Measurements from ENCODE around the gene PDXDC1.
"Not testable (repeated sequence)": the region's sequence is repeated elsewhere in the genome, so short reads cannot be mapped to it uniquely, and the experiment has no call there.

Gene PDXDC1

GRCh38 chr16:15021429-15021828, 46.6 kb downstream of the PDXDC1 start:
- not testable (repeated sequence) for DNase-seq

DNA sequence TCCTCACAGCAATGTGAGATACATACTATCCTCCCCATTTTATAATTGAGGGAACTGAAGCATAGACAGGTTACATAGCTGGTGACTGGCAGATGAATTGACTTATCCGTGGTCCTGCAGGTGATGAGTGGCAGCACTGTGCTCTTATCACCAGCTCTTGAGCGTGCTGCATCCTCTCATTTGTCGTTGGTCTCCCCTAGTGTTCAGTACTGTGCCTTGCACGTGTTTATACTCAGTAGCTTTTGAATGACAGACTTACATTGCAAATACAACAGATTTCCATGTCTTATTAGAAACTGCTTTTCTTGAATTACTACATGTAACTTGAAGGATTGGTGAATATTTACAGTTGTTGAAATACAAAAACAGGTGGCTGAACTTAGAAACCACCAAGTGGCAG, 47.4 kb downstream of the PDXDC1 start:
- peak; percentile 16 for DNase-seq

DNA sequence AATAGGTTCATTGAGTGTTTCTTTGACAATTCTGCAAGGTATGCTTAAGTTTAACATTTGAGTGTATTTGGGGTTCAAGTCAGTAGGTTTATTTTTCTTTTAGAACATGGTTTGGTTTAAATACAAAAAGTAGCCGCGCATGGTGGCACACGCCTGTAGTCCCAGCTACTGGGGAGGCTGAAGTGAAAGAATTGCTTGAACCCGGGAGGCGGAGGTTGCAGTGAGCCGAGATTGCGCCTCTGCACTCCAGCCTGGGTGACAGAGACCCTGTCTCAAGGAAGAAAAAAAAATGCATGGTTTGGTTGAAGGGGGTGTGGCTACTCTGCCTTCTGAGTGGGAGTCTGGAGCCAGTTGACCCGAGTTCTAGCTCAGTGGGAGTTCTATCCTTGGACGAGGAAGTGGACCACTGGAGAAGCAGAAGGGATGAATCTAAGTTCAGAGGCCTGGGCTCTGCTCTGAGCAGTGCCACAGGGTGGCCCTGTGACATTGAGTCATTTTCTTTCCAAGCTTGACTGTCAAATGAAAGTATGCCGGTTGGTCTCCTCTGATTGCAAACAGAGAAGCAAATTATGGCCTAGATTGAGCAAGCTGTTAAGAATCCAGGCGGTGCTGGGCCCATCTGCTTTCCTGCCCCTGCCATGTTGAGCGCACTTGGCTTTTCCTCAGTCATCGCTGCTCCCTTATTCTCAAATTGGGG, 48.7 kb downstream of the PDXDC1 start:
- DNase-seq, result not testable (repeated sequence)

GRCh38 chr16:15024858-15025199, 50.0 kb downstream of the PDXDC1 start:
- not testable (repeated sequence) for DNase-seq

DNA sequence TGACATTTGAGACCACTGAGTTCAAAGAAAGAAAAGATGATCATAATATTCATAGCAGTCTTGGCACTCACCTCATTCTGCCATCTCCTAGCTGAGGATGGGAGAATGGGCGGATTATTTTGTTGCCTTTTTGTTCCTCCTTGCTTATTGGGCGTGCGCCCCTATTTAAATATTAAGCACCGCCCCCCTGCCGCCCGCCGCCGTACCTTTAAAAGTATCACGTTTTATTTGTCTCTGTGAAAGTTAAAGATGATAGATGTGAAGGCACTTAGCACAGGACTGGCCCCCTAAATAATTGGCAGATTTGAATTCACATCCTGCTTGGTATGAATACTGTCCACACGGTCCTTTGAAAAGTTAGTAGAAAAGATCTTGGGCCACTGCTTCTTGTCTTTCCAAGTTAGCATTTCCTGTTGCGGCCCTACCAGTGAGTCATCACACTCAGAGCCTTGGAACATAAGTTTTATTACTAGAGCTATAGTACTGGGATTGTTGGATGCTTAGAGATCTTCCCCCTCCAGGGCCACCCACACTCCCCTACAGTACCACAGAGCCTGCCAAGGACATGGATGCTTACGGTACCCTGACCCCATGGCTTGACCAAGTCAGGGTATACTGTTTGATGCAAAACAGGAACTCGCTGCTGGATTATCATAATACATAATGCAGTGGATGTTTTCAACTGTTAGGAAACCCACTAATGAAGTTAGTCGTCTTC, 50.6 kb downstream of the PDXDC1 start:
- DNase-seq, result not testable (repeated sequence)

DNA sequence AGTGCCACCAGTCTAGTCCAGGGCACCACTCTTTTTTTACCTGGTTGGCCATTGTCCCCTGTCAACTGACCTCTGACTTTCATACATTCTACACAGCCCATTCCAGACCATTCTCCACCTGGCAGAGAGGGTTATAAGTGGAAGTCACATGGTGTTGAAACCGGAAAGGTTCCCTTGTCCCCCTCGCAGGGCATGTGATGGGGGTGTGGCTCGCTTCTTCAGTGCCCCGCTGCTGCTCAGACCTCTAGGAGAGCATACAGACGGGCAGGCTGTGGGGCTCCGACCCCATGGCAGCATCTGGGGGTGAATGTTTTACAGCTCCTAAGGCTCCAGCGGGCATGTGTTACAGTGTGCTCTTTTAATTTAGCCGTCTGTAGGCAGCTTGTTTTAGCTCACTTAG, 52.2 kb downstream of the PDXDC1 start:
- not testable (repeated sequence) for DNase-seq

DNA sequence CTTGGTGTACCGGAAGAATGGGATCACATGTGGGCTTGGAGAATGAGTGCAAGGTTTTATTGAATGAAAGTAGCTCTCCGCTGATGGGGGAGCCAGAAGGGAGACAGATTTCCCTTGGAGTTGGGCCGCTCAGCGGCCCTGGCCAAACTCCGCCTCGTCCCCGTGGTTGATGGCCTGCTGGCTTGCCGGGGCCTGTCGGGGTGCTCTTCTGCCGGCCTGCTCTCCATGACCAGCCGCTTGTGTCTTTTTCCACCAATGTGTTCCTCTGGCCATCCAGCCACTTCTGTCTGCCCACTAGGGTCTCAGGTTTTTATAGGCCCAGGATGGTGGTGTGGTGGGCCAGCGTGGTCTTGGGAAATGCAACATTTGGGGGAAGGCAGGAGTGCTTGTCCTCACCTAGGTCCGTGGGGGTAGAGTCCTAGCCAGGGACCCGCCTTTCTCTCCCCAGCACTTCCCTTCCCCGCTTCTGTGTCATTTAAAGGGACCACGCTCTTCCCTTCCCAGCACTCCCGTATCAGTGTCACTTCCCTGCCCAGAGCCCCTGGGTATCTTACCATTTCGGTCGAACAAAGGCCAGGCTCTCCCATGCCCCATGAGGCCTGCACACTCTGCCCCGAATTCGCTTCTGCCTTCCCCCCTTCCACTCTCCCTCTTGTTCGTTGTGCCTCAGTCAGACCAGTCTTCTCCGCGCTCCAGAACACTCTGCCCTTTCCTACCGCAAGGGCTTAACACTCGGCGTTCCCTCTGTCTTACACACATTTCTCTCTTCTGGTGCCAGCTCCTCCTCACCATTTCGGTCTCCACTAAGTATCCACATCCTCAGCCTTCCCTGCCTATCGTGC, 52.9 kb downstream of the PDXDC1 start:
- not testable (repeated sequence) for DNase-seq

- DNase-seq, result not testable (repeated sequence)
Measured at GRCh38 chr16:15028345-15028715, 53.5 kb downstream of the PDXDC1 start.

- DNase-seq, result not testable (repeated sequence)
Measured at GRCh38 chr16:15028801-15029698, 54.2 kb downstream of the PDXDC1 start.

DNA sequence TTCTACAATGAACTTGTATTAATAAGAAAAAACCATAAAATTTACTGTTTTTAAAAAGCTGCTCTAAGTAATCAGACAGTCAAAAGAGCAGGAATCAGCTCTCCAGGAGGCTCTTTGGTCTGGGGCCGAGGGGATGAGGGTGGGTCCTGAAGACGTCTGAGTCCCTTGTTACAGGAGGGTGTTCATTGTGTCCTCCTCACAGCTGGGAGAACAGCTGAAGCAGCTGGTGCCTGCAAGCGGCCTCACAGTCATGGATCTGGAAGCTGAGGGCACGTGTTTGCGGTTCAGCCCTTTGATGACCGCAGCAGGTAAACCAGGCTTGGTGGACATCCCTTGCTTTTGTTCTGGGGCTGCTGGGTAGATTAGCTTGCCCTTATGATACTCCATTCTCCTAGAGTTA, 54.9 kb downstream of the PDXDC1 start:
- not testable (repeated sequence) for DNase-seq

DNA sequence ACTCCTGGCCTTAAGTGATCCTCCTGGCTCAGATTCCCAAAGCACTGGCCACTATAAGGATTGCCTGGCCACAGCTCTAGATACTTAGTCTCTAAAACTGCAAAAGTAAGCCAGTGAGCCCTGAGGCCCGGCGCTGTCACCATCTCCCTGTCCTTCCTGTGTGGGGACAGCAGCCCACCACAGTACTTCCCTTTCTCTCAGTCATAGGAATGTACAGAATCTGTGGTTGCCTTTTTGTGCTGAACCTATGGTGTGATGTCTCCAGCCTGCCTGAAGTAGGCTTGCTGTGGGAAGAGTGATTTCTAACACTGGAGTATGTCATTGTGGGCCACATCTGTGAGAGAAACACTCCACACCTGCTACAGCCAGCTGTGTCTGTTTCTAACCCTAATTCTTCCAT, 56.4 kb downstream of the PDXDC1 start:
- DNase-seq, result no peak

DNA sequence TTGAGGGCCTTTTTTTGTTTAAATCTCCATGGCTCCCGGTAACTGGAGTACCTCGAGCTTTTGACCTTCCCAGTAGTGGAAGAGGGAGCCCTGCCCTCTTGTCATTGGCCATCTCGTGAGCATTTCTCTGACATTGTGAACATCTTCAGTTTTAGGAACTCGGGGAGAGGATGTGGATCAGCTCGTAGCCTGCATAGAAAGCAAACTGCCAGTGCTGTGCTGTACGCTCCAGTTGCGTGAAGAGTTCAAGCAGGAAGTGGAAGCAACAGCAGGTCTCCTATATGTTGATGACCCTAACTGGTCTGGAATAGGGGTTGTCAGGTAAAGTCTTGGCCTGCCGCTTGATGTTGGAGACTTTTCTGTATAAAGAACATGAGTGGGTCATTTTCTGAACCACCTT, 56.8 kb downstream of the PDXDC1 start:
- DNase-seq, result no peak

- DNase-seq, result no peak
Measured at GRCh38 chr16:15032547-15033308, 57.9 kb downstream of the PDXDC1 start.

GRCh38 chr16:15033309-15033707, 58.5 kb downstream of the PDXDC1 start:
- DNase-seq, result no peak

DNA sequence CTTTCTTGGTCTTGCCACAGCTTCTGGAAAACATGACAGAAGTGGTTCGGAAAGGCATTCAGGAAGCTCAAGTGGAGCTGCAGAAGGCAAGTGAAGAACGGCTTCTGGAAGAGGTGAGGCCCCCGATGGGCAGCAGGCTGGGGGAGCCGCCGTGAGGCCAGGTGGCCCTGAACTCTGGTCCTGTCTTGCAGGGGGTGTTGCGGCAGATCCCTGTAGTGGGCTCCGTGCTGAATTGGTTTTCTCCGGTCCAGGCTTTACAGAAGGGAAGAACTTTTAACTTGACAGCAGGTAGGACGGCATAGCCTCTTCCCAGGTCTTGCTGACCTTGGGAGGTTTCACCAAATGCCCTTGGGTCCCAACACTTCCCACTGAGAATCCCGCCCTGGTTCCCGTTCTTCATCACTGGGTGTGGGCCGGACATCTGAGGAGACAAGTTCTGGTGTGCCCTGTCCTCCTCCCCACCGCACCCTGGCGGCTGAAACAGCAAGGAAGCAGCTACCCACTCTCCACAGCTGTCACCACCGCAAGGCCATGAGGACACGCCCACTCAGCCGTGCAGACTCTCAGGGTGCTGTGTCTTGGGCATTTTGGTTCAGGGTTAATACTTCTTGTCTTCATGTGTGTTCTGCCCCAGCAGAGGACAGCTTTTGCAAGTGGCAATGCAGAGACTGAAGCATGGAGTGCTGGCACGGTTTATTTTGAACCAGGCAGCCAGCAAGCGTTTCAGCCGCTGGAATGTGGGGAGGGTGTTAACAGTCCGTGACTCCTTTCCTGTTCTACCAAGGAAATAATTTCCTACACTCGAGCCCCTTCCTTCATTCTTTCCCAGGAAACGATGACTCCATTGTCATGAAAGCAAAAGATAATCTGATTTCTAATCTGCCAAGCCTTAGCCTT, 59.7 kb downstream of the PDXDC1 start:
- no peak for DNase-seq

DNA sequence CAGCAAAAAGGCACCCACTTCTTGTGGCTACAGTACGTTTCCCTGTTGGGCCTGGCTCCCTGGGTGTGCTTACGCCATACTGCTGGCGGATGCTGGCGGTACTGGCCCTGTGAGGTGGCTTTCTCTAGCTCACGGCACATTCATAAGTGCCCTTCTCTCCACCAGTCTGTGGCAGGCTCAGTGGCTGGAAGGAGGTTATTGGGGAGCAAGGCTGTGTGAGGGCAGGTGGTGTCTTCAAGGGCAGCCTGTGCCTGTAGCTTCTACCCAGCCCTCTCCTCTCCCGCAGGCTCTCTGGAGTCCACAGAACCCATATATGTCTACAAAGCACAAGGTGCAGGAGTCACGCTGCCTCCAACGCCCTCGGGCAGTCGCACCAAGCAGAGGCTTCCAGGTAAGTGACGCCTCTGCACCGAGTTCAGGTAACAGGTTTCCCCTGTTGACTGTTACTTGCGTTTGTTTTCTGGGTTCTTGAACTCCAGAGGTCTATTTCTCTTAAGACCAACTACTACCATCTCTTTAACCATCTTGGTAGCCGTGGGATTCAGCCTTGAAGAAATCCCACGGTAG, 60.4 kb downstream of the PDXDC1 start:
- no peak for DNase-seq

GRCh38 chr16:15037003-15037402, 62.2 kb downstream of the PDXDC1 start:
- DNase-seq, result no peak

GRCh38 chr16:15037745-15038144, 62.9 kb downstream of the PDXDC1 start:
- DNase-seq, result no peak

- DNase-seq, result no peak
Measured at GRCh38 chr16:15038689-15039088, 63.9 kb downstream of the PDXDC1 start.

GRCh38 chr16:15041271-15042004, 66.6 kb downstream of the PDXDC1 start:
- no peak for DNase-seq
